ENCODE measurements around the gene ANKRD17. TPM values are rescaled to one million over a fixed set of nuclear protein-coding genes. Genes with fewer than 3 reads are reported as not detected.

Gene ANKRD17
- total RNA-seq, 2 experiments from 2014 or later = 50.8 to 53.1 TPM

GRCh38 chr4:73103799-73104503 is 154.6 kb downstream of the ANKRD17 start:
- Mint-ChIP-seq H3K4me1 (ENCODE audit: low read depth) (peaks cover 22% of the 10 kb centered on the region), H3K9me3 (no peaks in the 10 kb centered on the region), H3K36me3 (ENCODE audit: low read depth) (peaks cover 32% of the 10 kb centered on the region), H3K27ac (peak overlapping the region; percentile 79), H3K4me3 (peak overlapping the region; percentile 19), H3K27me3 (no peaks in the 10 kb centered on the region)
- TF ChIP-seq CTCF (IDR thresholded peaks at IDR 0.05) = no peak
- intact Hi-C loops (cut with micrococcal nuclease) = no loop called here
- ChIA-PET POLR2A (interaction anchor here (0.5 to 1.6 kb wide), 2 partner anchors 15 to 155 kb away, joined by 3 to 5 read pairs; partner anchors contain the start of gene ANKRD17), CTCF (interaction anchor here (0.9 kb wide), 1 partner anchor 151 kb away, joined by 3 read pairs; no protein-coding TSS in a partner anchor)
- DNase-seq (no peak), ATAC-seq (peak; percentile 80)

- Mint-ChIP-seq H3K27me3 (no peaks in the 10 kb centered on the region), H3K9me3 (no peaks in the 10 kb centered on the region), H3K27ac (peak overlapping the region; percentile 63), H3K4me3 (no peak overlapping the region), H3K36me3 (ENCODE audit: low read depth) (peaks cover 26% of the 10 kb centered on the region), H3K4me1 (ENCODE audit: low read depth) (peaks cover 2% of the 10 kb centered on the region)
- ATAC-seq = no peak
- intact Hi-C loops (cut with micrococcal nuclease) = no loop called here
- no peak for DNase-seq
- TF ChIP-seq CTCF (IDR thresholded peaks at IDR 0.05) = no peak
- CTCF ChIA-PET = no interaction called here
- POLR2A ChIA-PET = interaction anchor here (0.9 to 2.0 kb wide), 2 partner anchors 10 to 20 kb away, joined by 4 to 6 read pairs; no protein-coding TSS in a partner anchor
Observed at GRCh38 chr4:73099143-73099542, 159.5 kb downstream of the ANKRD17 start.

GRCh38 chr4:73098713-73099112 is 159.9 kb downstream of the ANKRD17 start:
- no peak overlapping the region for H3K4me3 Mint-ChIP-seq
- intact Hi-C loops (cut with micrococcal nuclease) = no loop called here
- H3K27ac Mint-ChIP-seq = peak overlapping the region; percentile 15
- no peak for TF ChIP-seq CTCF (IDR thresholded peaks at IDR 0.05)
- CTCF ChIA-PET = no interaction called here
- ATAC-seq (no peak), DNase-seq (no peak)
- no peaks in the 10 kb centered on the region for H3K4me1 Mint-ChIP-seq (ENCODE audit: low read depth)
- no peaks in the 10 kb centered on the region for H3K9me3 Mint-ChIP-seq
- no peaks in the 10 kb centered on the region for H3K27me3 Mint-ChIP-seq
- H3K36me3 Mint-ChIP-seq (ENCODE audit: low read depth) = peaks cover 26% of the 10 kb centered on the region
- POLR2A ChIA-PET = interaction anchor here (0.9 to 2.0 kb wide), 2 partner anchors 10 to 20 kb away, joined by 4 to 6 read pairs; no protein-coding TSS in a partner anchor

GRCh38 chr4:73098016-73098415 is 160.6 kb downstream of the ANKRD17 start:
- ChIA-PET CTCF (interaction anchor here (0.6 kb wide), 1 partner anchor 95 kb away, joined by 3 read pairs; no protein-coding TSS in a partner anchor), POLR2A (interaction anchor here (2.0 kb wide), 1 partner anchor 9 kb away, joined by 6 read pairs; no protein-coding TSS in a partner anchor)
- DNase-seq (no peak), ATAC-seq (no peak)
- intact Hi-C loops (cut with micrococcal nuclease) = no loop called here
- Mint-ChIP-seq H3K36me3 (ENCODE audit: low read depth) (peaks cover 26% of the 10 kb centered on the region), H3K27ac (no peak overlapping the region), H3K9me3 (no peaks in the 10 kb centered on the region), H3K4me1 (ENCODE audit: low read depth) (no peaks in the 10 kb centered on the region), H3K27me3 (no peaks in the 10 kb centered on the region), H3K4me3 (no peak overlapping the region)
- TF ChIP-seq CTCF (IDR thresholded peaks at IDR 0.05) = no peak

GRCh38 chr4:73092868-73093267 is 165.7 kb downstream of the ANKRD17 start:
- Mint-ChIP-seq H3K9me3 (no peaks in the 10 kb centered on the region), H3K4me3 (no peak overlapping the region), H3K36me3 (ENCODE audit: low read depth) (peaks cover 31% of the 10 kb centered on the region), H3K4me1 (ENCODE audit: low read depth) (peaks cover 3% of the 10 kb centered on the region), H3K27me3 (no peaks in the 10 kb centered on the region), H3K27ac (no peak overlapping the region)
- TF ChIP-seq CTCF (IDR thresholded peaks at IDR 0.05) = no peak
- ChIA-PET CTCF (interaction anchor here (0.6 kb wide), 1 partner anchor 33 kb away, joined by 3 read pairs; no protein-coding TSS in a partner anchor), POLR2A (no interaction called here)
- ATAC-seq (no peak), DNase-seq (no peak)
- intact Hi-C loops (cut with micrococcal nuclease) = no loop called here

Measured in activated CD8-positive, alpha-beta T cell treated with anti-CD3 and anti-CD28 coated beads for 36 hours (primary cell).